SK-N-SH (cell line): Measurements from ENCODE around the gene KIAA0232. TPM values are rescaled to one million over a fixed set of nuclear protein-coding genes. Genes with fewer than 3 reads are reported as not detected.

ENCODE experiments used
- CTCF ChIA-PET: fragments of 300-600, 350-600 bp; formaldehyde crosslinking; extraction: SDS; loops from one replicate; lab custom pipeline; 2021; lab: Yijun Ruan, JAX
- POLR2A ChIA-PET: fragments of 350-600 bp; sonication (Branson Sonifier 250); formaldehyde crosslinking; extraction: SDS; loops from one replicate; lab custom pipeline; 2020; ENCODE audit warnings: antibody characterized with exemption, inconsistent platforms; lab: Yijun Ruan, JAX
- DNase-seq: peaks from one replicate; pipeline ENCODE4 v3.0.0; 2012
- H2AFZ ChIP-seq: fragments of 200-600 bp; sonication (generic); 2 replicates; pipeline ENCODE4 v1.8.1; 2016; ENCODE audit warnings: antibody characterized with exemption, mild to moderate bottlenecking, low read depth
- H3F3A ChIP-seq: fragments of 200-600 bp; sonication (generic); replicated peaks from 2 replicates; pipeline ENCODE3; 2016; ENCODE audit warnings: antibody characterized with exemption, mild to moderate bottlenecking; ENCODE audit not compliant: insufficient read depth
- H3K27ac ChIP-seq, 2 experiments: fragments of 200-500 bp in 1 of 2; fragments of 200-600 bp in 1 of 2; sonication (Bioruptor generic) in 1 of 2; sonication (generic), shearing (Covaris generic) in 1 of 2; 2 replicates each; pipeline versions ENCODE4 v1.5.1 to v1.6.1; 2014 to 2016; ENCODE audit warnings: low read depth in 2 of 2, inconsistent platforms in 1 of 2, low read length in 1 of 2, mild to moderate bottlenecking in 1 of 2, mixed read lengths in 1 of 2
- H3K27me3 ChIP-seq: fragments of 200-600 bp; sonication (generic), shearing (Covaris generic); 2 replicates; pipeline ENCODE4 v1.6.1; 2016; ENCODE audit warnings: mixed run types; ENCODE audit not compliant: insufficient read depth
- H3K36me3 ChIP-seq, 2 experiments: fragments of 200-500 bp in 1 of 2; fragments of 200-600 bp in 1 of 2; sonication (Bioruptor generic) in 1 of 2; sonication (generic) in 1 of 2; replicated peaks in 1 of 2; 2 replicates each; pipeline versions ENCODE3 to v1.5.1; 2014 to 2016; ENCODE audit warnings: low read length in 1 of 2, mild to moderate bottlenecking in 1 of 2; ENCODE audit not compliant: insufficient read depth in 2 of 2, control insufficient read depth in 1 of 2
- H3K4me1 ChIP-seq, 2 experiments: fragments of 200-500 bp in 1 of 2; fragments of 200-600 bp in 1 of 2; sonication (Bioruptor generic) in 1 of 2; sonication (generic), shearing (Covaris generic) in 1 of 2; 2 replicates each; pipeline versions ENCODE4 v1.5.1 to v1.6.1; 2014 to 2016; ENCODE audit warnings: low read depth in 1 of 2, low read length in 1 of 2, mixed run types in 1 of 2; ENCODE audit not compliant: insufficient read depth in 2 of 2, control insufficient read depth in 1 of 2
- H3K4me2 ChIP-seq: fragments of 200-600 bp; sonication (generic), shearing (Covaris generic); 2 replicates; pipeline ENCODE4 v1.6.1; 2017; ENCODE audit warnings: mixed run types
- H3K4me3 ChIP-seq, 2 experiments: fragments of 200-500 bp in 1 of 2; fragments of 200-600 bp in 1 of 2; sonication (Bioruptor generic) in 1 of 2; sonication (generic), shearing (Covaris generic) in 1 of 2; 2 replicates each; pipeline versions ENCODE4 v1.5.1 to v1.8.1; 2014 to 2016; ENCODE audit warnings: low read depth in 2 of 2, inconsistent platforms in 1 of 2, low read length in 1 of 2, mild to moderate bottlenecking in 1 of 2, mixed read lengths in 1 of 2, moderate library complexity in 1 of 2
- H3K79me2 ChIP-seq: fragments of 200-600 bp; sonication (generic); 2 replicates; pipeline ENCODE4 v1.8.1; 2017; ENCODE audit warnings: mild to moderate bottlenecking; ENCODE audit not compliant: insufficient read depth
- H3K9ac ChIP-seq: fragments of 200-600 bp; sonication (generic); 2 replicates; pipeline ENCODE4 v1.6.1; 2017; ENCODE audit warnings: mixed run types
- H3K9me2 ChIP-seq: fragments of 200-600 bp; sonication (generic); 2 replicates; pipeline ENCODE4 v1.6.1; 2017; ENCODE audit warnings: mixed run types
- H3K9me3 ChIP-seq: fragments of 200-600 bp; sonication (generic); 2 replicates; pipeline ENCODE4 v1.6.1; 2017; ENCODE audit warnings: mixed run types, mild to moderate bottlenecking, moderate library complexity
- H4K20me1 ChIP-seq: fragments of 200-600 bp; sonication (generic); 2 replicates; pipeline ENCODE4 v1.6.1; 2017; ENCODE audit warnings: mild to moderate bottlenecking, mixed run types; ENCODE audit not compliant: insufficient read depth
- FOXM1 ChIP-seq: IDR thresholded peaks from 2 replicates; pipeline ENCODE4 v1.4.0; 2012; ENCODE audit warnings: low read depth, mild to moderate bottlenecking
- GABPA ChIP-seq: IDR thresholded peaks from 2 replicates; pipeline ENCODE4 v1.4.0; 2012; ENCODE audit warnings: low read depth, mild to moderate bottlenecking
- JUND ChIP-seq: IDR thresholded peaks from 2 replicates; pipeline ENCODE4 v1.4.0; 2012
- NFIC ChIP-seq: IDR thresholded peaks from 2 replicates; pipeline ENCODE4 v1.4.0; 2012; ENCODE audit warnings: borderline replicate concordance
- SIN3A ChIP-seq: IDR thresholded peaks from 2 replicates; pipeline ENCODE4 v1.6.1; 2012; ENCODE audit warnings: low read depth, mild to moderate bottlenecking, low read length, moderate library complexity, borderline replicate concordance
- YY1 ChIP-seq: IDR thresholded peaks from 2 replicates; pipeline ENCODE4 v1.4.0; 2012; ENCODE audit warnings: low read depth, mild to moderate bottlenecking
- WGBS: methylation state at CpG from one replicate; pipeline ENCODE4 v1.1.6; 2017; ENCODE audit warnings: low lambda C conversion rate; 5-methylcytosine and 5-hydroxymethylcytosine counted together
- polyA plus RNA-seq, 3 experiments: library from polyadenylated mRNA; depleted of rRNA; stranded (reverse); fragments of >200 nt; gene quantifications; 2 replicates each; pipeline ENCODE4 v1.2.3, GENCODE V29; 2012
- TF ChIP-seq, protein P1 (sequence below): IDR thresholded peaks from 2 replicates; pipeline ENCODE4 v1.6.1; 2012; ENCODE audit warnings: mild to moderate bottlenecking, low read depth, low read length, moderate library complexity
- TF ChIP-seq, protein P2 (sequence below): fragments of 200-600 bp; sonication (generic); IDR thresholded peaks from 2 replicates; pipeline ENCODE4 v1.6.1; 2017; ENCODE audit warnings: antibody characterized with exemption, mild to moderate bottlenecking, moderate library complexity

KIAA0232 gene
- polyA plus RNA-seq, 1 of the 3 experiments (the other 2 are of a cell fraction), result 5.7 TPM

DNA sequence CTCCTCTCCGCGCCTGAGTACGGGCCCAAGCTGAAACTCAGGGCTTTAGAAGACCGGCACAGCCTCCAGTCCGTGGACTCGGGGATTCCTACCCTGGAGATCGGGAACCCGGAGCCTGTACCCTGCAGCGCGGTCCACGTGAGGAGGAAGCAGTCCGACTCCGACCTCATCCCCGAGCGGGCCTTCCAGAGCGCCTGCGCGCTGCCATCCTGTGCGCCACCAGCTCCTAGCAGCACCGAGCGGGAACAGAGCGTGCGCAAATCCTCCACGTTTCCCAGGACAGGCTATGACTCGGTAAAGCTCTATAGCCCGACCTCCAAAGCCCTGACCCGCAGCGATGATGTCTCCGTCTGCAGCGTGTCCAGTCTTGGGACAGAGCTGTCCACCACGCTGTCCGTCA lies 141.0 kb downstream of the KIAA0232 start:
- POLR2A ChIA-PET, result no interaction called here
- Histone ChIP-seq H3F3A (no peaks in the 10 kb centered on the region), H3K79me2 (peaks cover 11% of the 10 kb centered on the region; the same call in 1 of the 2 replicates)
- TF ChIP-seq, protein P1, sequence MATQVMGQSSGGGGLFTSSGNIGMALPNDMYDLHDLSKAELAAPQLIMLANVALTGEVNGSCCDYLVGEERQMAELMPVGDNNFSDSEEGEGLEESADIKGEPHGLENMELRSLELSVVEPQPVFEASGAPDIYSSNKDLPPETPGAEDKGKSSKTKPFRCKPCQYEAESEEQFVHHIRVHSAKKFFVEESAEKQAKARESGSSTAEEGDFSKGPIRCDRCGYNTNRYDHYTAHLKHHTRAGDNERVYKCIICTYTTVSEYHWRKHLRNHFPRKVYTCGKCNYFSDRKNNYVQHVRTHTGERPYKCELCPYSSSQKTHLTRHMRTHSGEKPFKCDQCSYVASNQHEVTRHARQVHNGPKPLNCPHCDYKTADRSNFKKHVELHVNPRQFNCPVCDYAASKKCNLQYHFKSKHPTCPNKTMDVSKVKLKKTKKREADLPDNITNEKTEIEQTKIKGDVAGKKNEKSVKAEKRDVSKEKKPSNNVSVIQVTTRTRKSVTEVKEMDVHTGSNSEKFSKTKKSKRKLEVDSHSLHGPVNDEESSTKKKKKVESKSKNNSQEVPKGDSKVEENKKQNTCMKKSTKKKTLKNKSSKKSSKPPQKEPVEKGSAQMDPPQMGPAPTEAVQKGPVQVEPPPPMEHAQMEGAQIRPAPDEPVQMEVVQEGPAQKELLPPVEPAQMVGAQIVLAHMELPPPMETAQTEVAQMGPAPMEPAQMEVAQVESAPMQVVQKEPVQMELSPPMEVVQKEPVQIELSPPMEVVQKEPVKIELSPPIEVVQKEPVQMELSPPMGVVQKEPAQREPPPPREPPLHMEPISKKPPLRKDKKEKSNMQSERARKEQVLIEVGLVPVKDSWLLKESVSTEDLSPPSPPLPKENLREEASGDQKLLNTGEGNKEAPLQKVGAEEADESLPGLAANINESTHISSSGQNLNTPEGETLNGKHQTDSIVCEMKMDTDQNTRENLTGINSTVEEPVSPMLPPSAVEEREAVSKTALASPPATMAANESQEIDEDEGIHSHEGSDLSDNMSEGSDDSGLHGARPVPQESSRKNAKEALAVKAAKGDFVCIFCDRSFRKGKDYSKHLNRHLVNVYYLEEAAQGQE, result no peak
- TF ChIP-seq, all 33 proteins: peak for 0
- Histone ChIP-seq H3K4me3 (no peak overlapping the region), H3K9ac (no peak overlapping the region), H2AFZ (no peak overlapping the region), H3K9me3 (no peaks in the 10 kb centered on the region), H3K9me2 (no peaks in the 10 kb centered on the region), H3K36me3 (peaks cover 0 to 10% of the 10 kb centered on the region in 2 experiments), H3K27me3 (no peaks in the 10 kb centered on the region), H3K4me2 (no peak overlapping the region), H3K27ac (no peak overlapping the region), H4K20me1 (no peaks in the 10 kb centered on the region), H3K4me1 (peaks cover 0 to 4% of the 10 kb centered on the region in 2 experiments; a peak in 2 of 4 replicates)
- CTCF ChIA-PET, result interaction anchor here (1.3 kb wide), 1 partner anchor 60 kb away, joined by 3 read pairs; no protein-coding TSS in a partner anchor
- 94% methylated on average over 14 of the region's 32 CpGs for WGBS
- no peak for DNase-seq

DNA sequence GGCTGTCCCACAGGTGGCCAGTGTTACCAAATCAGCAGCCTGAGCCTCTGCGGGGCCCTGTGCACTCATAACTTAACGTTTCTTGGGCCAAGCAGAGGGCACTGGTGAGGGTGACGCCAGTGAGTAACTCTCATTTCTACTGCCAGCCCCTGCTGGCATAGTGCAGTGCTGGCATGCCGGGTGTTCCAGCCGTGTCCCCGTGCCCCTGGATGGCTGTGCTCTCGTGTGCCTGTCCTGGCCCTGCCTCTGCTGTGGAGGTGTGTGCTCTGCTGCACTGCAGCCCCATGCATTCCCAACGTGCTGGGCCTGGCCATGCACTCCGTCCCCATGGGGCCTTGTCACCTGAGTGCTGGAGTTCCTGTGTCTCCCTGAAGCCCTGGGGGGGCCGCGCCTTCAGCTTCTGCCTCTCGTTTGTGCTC lies 141.8 kb downstream of the KIAA0232 start:
- CTCF ChIA-PET, result interaction anchor here (1.4 kb wide), 1 partner anchor 51 kb away, joined by 3 read pairs; no protein-coding TSS in a partner anchor
- 86% methylated on average over 8 of the region's 12 CpGs for WGBS
- no peak overlapping the region for H3K9ac ChIP-seq
- H3F3A ChIP-seq, result no peaks in the 10 kb centered on the region
- TF ChIP-seq JUND, result no peak
- TF ChIP-seq, protein P2, sequence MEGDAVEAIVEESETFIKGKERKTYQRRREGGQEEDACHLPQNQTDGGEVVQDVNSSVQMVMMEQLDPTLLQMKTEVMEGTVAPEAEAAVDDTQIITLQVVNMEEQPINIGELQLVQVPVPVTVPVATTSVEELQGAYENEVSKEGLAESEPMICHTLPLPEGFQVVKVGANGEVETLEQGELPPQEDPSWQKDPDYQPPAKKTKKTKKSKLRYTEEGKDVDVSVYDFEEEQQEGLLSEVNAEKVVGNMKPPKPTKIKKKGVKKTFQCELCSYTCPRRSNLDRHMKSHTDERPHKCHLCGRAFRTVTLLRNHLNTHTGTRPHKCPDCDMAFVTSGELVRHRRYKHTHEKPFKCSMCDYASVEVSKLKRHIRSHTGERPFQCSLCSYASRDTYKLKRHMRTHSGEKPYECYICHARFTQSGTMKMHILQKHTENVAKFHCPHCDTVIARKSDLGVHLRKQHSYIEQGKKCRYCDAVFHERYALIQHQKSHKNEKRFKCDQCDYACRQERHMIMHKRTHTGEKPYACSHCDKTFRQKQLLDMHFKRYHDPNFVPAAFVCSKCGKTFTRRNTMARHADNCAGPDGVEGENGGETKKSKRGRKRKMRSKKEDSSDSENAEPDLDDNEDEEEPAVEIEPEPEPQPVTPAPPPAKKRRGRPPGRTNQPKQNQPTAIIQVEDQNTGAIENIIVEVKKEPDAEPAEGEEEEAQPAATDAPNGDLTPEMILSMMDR, result no peak
- TF ChIP-seq SIN3A, result no peak
- no peak for TF ChIP-seq NFIC
- TF ChIP-seq GABPA, result no peak
- no peak for TF ChIP-seq FOXM1
- no peak for TF ChIP-seq YY1
- TF ChIP-seq, all 33 proteins: peak for 0
- no peak overlapping the region for H3K4me2 ChIP-seq
- no peaks in the 10 kb centered on the region for H3K9me2 ChIP-seq
- H3K4me3 ChIP-seq, result no peak overlapping the region
- H3K4me1 ChIP-seq, result peaks cover 0 to 4% of the 10 kb centered on the region in 2 experiments; a peak in 2 of 4 replicates
- no peak for DNase-seq
- H4K20me1 ChIP-seq, result no peaks in the 10 kb centered on the region
- H3K79me2 ChIP-seq, result peaks cover 7% of the 10 kb centered on the region; the same call in 1 of the 2 replicates
- no peaks in the 10 kb centered on the region for H3K27me3 ChIP-seq
- H2AFZ ChIP-seq, result no peak overlapping the region
- POLR2A ChIA-PET, result no interaction called here
- peaks cover 0 to 10% of the 10 kb centered on the region in 2 experiments for H3K36me3 ChIP-seq
- no peak overlapping the region for H3K27ac ChIP-seq
- no peaks in the 10 kb centered on the region for H3K9me3 ChIP-seq
